Activated CD4-positive, alpha-beta T cell treated with anti-CD3 and anti-CD28 coated beads, Interleukin-2, amount 50 U/mL, for 24 hours (primary cell): ENCODE results near the gene WNT8B.

Source experiments
- DNase-seq, 2 donors: peaks; one replicate each; pipeline ENCODE4 v3.0.0-alpha.2; 2020; ENCODE audit warnings: low read depth in 1 of 2, low spot score in 1 of 2

Gene WNT8B

DNA sequence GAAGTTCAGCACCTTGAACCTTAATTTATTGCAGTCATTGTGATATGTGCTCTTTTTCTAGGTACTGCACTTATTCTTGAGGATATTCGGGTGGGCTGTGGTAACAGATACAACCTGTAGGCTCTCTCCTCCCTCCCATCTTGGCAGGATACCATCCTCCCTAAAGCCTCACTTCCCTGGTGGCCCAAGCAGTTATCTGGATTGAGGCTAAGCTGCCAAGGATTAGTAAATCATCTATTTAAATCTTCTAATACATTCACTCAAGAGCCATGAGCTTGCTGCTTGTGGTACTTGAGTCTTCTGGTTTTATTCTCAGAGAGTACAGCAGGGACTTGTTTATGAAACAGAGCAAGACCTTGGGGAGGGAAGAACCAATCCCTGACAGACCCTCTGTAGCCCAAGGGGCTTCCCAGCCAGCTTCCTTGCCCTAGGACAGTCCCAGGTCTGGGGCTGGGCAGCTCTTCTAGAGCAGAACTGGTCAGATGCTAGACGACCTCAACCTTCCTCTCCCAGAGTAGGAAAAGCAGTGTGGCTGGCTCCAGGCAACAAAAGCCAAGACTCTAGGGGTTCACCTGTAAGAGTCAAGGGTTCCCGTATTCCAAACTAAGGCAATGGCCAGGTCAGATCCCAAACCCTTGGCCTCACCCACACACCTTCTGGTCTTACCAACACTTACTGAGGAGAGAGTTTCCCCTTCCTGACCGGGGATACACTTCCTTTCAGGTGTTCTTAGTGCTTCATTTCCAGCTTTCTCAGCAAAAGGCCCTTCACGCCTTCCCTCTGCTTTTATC is 21.3 kb downstream of the WNT8B start:
- DNase-seq: no peak

DNA sequence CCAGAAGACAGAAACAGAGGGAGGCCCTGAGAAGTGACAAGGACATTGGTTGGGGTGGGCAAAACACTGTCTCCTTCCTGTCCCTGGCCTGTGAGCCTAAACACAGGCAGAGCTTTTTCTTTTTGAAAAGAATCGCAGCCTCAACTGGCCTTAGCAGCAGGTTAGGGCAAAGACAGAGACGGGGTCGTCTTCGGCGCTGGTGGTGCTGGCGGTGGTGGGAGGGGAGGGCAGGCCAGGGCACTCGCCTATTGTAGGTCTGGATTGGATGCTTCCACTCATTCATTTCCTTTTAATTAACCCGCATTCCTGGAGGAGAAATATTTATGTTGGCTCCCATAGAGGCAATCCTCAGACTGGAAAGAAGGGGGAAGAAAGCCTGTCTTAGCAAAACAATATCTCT is 22.6 kb downstream of the WNT8B start:
- no peak for DNase-seq

GRCh38 chr10:100485801-100486495 is 23.1 kb downstream of the WNT8B start:
- DNase-seq: no peak

DNA sequence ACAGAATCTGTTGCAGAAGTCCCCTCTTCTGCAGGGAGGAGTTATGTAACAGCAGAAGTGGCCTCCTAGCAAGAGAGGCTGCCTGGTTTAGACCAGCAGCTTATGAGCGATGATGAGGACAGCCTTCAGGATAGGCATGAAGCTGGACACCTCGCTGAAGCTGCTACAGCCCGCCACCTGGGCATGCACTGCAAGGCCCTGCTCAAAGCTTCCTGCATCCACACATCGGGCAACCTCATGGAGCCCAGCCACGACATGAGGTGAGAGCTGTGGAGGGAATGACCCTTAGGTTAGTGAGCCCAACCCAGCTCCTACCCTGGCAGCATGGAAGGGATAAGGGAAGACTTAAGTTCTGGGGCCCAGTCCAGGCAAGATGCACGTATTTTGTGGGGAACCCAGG is 24.7 kb downstream of the WNT8B start:
- no peak for DNase-seq

DNA sequence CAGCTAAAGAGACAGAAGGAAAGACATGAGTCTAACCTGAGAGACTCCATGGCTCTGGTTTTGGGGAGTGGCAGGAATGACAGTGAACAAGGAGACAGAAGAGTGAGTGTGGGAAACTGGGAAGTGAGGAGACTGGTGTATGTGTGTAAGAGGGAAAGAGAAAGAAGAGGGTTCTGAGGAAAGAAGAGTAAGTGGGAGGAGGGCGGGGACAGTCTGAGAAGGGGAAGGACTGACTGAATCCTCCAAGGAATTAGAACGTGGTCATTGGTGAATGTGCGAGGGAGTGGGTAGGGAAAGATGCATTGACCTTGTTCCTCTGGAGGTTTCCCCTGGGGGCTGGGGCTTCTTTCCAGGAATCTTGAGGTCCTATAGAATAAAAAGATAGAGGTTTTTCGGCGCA is 26.6 kb downstream of the WNT8B start:
- no peak for DNase-seq

GRCh38 chr10:100490531-100490930 is 27.7 kb downstream of the WNT8B start:
- DNase-seq: no peak

DNA sequence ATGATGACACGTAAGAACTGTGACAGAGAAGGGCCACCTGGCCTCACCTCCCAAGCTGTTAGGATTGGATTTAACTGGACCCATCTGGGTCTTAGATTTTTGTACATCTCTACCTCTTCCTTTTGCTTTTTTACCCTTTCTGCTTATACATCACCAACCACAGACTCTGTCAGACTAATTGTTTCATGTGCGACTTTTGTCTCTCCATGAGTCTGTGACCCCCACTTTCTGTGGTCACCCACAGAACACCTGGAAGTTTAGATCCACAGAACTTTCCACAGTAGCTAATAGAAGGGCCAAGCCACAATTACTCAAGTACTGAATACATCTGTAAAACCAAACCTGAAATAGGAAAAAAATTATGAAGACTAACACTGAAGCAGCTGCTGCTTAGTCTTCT is 33.8 kb downstream of the WNT8B start:
- DNase-seq: no peak

DNA sequence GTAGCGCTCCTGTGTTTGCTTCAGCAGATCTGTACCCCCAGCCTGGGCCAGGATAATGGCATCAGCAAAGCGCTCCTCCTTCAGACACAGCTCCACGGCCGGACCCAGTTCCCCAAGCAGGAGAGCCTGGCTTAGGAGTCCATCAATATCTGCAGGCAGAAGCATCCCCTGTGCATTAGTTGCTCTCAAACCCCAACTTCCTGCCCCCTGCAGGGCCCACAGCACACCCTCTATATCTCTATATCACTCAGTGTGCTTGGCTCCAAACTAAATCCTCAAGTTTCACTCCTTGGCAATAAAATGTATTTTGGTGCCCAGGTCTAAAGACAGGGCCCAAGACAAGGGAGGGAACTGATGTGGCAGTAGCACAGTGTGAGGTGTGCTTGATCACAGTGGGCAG is 35.2 kb downstream of the WNT8B start:
- no peak for DNase-seq

DNA sequence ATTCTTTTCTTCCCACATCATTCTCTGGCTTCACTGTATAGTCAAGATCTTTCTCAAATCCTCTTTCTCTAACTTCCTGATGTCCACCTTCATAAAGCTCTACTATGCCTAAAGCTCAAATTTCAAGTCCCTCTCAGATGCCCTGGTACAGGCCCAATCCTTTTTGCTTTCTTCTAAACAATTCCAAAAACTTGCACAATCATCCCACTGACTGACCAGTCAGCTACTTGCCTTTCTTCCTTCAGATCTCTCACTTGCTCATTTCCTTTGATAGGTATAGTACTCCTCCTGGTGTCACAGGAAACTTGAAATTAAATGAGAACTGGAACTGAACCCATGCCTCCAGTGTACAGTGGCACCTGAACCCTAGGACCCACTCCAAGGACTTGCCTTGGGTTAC is 38.6 kb downstream of the WNT8B start:
- DNase-seq: no peak

- DNase-seq: no peak
Measured at GRCh38 chr10:100502926-100503494, 40.2 kb downstream of the WNT8B start.

- DNase-seq: no peak
Measured at GRCh38 chr10:100504096-100504495, 41.3 kb downstream of the WNT8B start.

- DNase-seq: no peak
Measured at GRCh38 chr10:100505164-100505563, 42.4 kb downstream of the WNT8B start.

GRCh38 chr10:100506596-100507356 is 44.0 kb downstream of the WNT8B start:
- DNase-seq: no peak

GRCh38 chr10:100507357-100507732 is 44.5 kb downstream of the WNT8B start:
- no peak for DNase-seq

GRCh38 chr10:100508266-100508665 is 45.5 kb downstream of the WNT8B start:
- no peak for DNase-seq

DNA sequence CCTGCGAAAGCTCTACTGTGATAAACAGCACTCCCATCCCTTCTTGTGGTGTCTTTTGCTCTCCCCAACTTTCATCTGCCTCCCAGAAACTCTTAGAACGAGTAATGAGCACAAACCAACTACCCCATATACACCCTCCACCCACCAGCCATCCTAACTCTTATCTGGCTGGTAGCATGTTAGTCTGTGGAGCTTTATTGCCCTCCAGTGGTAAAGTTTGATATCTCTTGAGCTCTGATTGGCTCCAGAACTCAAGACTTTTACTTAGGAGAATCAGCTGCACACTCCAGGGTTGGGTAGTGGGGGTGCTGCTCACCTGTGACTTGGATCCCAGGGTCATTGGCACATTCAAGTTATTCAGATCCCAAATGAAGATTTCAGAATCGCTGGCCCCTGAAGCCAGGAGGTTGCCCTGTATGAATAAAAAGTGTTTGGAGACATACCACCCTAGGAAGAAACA is 45.9 kb downstream of the WNT8B start:
- DNase-seq: peak in 1 of 2 donors; percentile 50

- DNase-seq: no peak
Measured at GRCh38 chr10:100509241-100509840, 46.5 kb downstream of the WNT8B start.

DNA sequence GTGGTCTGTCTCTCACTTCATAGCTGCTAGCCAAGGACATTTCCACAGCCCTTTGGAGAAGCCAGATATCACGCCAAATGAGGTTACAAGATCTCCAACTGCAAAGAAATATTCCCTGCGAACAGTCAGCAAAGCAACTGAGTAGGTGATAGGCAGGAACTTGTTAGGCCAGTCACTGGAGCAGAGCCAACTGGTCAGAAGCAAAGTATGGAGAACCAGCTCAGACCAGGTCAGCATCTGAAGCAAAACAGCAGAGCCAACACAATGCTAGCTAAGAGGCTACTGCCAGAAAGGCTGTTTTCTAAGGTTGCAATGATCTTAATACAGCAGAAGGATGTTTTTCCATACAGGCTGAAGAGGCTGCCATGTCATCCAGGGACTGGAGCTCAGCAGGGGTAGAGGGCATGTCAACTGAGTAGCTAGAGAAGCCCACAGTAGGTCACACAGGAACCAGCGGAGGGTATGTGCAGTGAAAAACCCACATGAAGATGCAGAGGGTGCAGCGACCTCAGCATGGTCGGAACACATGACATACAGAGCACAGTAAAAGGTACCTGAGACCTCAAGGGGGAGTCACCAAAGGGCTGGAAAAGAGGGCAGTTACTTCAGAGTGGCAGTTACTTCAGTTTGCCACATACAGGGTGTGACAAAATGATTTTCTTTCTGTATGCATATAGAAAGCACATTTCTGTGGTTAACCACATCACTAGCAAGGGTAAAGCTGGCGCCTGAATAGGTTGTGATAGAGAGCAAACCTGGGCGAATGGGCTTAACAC is 47.9 kb downstream of the WNT8B start:
- peak in 1 of 2 donors; percentile 52 for DNase-seq

DNA sequence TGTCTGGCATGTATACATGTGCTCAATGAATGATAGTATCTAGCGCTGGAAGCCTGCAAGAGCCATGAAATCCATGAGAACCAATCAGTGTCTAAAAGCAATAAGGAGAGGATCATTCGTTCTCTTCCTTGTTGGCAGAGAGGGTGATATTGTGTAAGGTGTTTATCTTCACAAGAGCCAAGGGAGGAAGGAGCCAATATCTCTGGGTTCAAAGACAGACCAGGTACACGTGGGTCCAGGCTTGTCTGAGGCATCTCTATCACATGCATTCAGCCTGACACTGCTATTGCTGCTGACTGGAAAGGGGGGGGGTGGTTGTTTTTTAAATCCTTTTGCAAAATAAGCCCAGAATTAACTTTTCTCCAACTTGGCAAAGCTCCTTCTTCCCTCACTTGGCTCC is 52.8 kb downstream of the WNT8B start:
- DNase-seq: no peak

- no peak for DNase-seq
Measured at GRCh38 chr10:100516847-100517246, 54.0 kb downstream of the WNT8B start.
